Rectal smooth muscle tissue (tissue), 1 donor: ENCODE measurements around the gene ETS1.

Source experiments
- H3K27ac ChIP-seq: one replicate; pipeline ENCODE4 v1.7.0; 2013; ENCODE audit warnings: low read depth, low read length, inconsistent platforms
- H3K27me3 ChIP-seq: one replicate; pipeline ENCODE4 v1.7.0; 2013; ENCODE audit warnings: low read length; ENCODE audit not compliant: control insufficient read depth, insufficient read depth
- H3K36me3 ChIP-seq: one replicate; pipeline ENCODE4 v1.7.0; 2013; ENCODE audit warnings: low read length; ENCODE audit not compliant: control insufficient read depth, insufficient read depth
- H3K4me1 ChIP-seq: one replicate; pipeline ENCODE4 v1.7.0; 2013; ENCODE audit warnings: low read length; ENCODE audit not compliant: control insufficient read depth, insufficient read depth
- H3K4me3 ChIP-seq: one replicate; pipeline ENCODE4 v1.7.0; 2013; ENCODE audit warnings: low read length
- H3K9ac ChIP-seq: one replicate; pipeline ENCODE4 v1.7.0; 2013; ENCODE audit warnings: low read length

ETS1 gene

GRCh38 chr11:128480066-128480465 lies 107.3 kb downstream of the ETS1 start:
- no peaks in the 10 kb centered on the region for H3K27me3 ChIP-seq
- H3K27ac ChIP-seq = no peak overlapping the region
- peaks cover 3% of the 10 kb centered on the region for H3K36me3 ChIP-seq
- H3K9ac ChIP-seq = no peak overlapping the region
- H3K4me1 ChIP-seq = no peaks in the 10 kb centered on the region
- H3K4me3 ChIP-seq = no peak overlapping the region

- Histone ChIP-seq H3K36me3 (no peaks in the 10 kb centered on the region), H3K4me1 (no peaks in the 10 kb centered on the region), H3K9ac (no peak overlapping the region), H3K4me3 (no peak overlapping the region), H3K27ac (no peak overlapping the region), H3K27me3 (no peaks in the 10 kb centered on the region)
Observed at GRCh38 chr11:128479144-128479543, 108.2 kb downstream of the ETS1 start.

- H3K27ac ChIP-seq = no peak overlapping the region
- peaks cover 5% of the 10 kb centered on the region for H3K36me3 ChIP-seq
- no peaks in the 10 kb centered on the region for H3K27me3 ChIP-seq
- H3K4me3 ChIP-seq = no peak overlapping the region
- H3K9ac ChIP-seq = no peak overlapping the region
- no peaks in the 10 kb centered on the region for H3K4me1 ChIP-seq
Observed at GRCh38 chr11:128478305-128478704, 109.1 kb downstream of the ETS1 start.

- Histone ChIP-seq H3K4me3 (no peak overlapping the region), H3K27me3 (no peaks in the 10 kb centered on the region), H3K27ac (no peak overlapping the region), H3K36me3 (peaks cover 6% of the 10 kb centered on the region), H3K4me1 (no peaks in the 10 kb centered on the region), H3K9ac (no peak overlapping the region)
Observed at GRCh38 chr11:128477811-128478210, 109.5 kb downstream of the ETS1 start.

- Histone ChIP-seq H3K9ac (no peak overlapping the region), H3K27ac (no peak overlapping the region), H3K36me3 (peaks cover 6% of the 10 kb centered on the region), H3K27me3 (no peaks in the 10 kb centered on the region), H3K4me3 (no peak overlapping the region), H3K4me1 (no peaks in the 10 kb centered on the region)
Observed at GRCh38 chr11:128477278-128477677, 110.1 kb downstream of the ETS1 start.

- Histone ChIP-seq H3K4me3 (no peak overlapping the region), H3K4me1 (no peaks in the 10 kb centered on the region), H3K27me3 (no peaks in the 10 kb centered on the region), H3K9ac (no peak overlapping the region), H3K27ac (no peak overlapping the region), H3K36me3 (peaks cover 6% of the 10 kb centered on the region)
Observed at GRCh38 chr11:128476729-128477128, 110.6 kb downstream of the ETS1 start.

- no peaks in the 10 kb centered on the region for H3K4me1 ChIP-seq
- no peak overlapping the region for H3K27ac ChIP-seq
- H3K4me3 ChIP-seq = no peak overlapping the region
- H3K9ac ChIP-seq = no peak overlapping the region
- peaks cover 6% of the 10 kb centered on the region for H3K36me3 ChIP-seq
- H3K27me3 ChIP-seq = no peaks in the 10 kb centered on the region
Observed at GRCh38 chr11:128476049-128476448, 111.3 kb downstream of the ETS1 start.

GRCh38 chr11:128474036-128474874 lies 113.1 kb downstream of the ETS1 start:
- H3K4me3 ChIP-seq = no peak overlapping the region
- H3K27me3 ChIP-seq = no peaks in the 10 kb centered on the region
- H3K36me3 ChIP-seq = peaks cover 6% of the 10 kb centered on the region
- H3K9ac ChIP-seq = no peak overlapping the region
- no peak overlapping the region for H3K27ac ChIP-seq
- H3K4me1 ChIP-seq = no peaks in the 10 kb centered on the region

GRCh38 chr11:128473636-128474035 lies 113.7 kb downstream of the ETS1 start:
- peaks cover 6% of the 10 kb centered on the region for H3K36me3 ChIP-seq
- no peaks in the 10 kb centered on the region for H3K27me3 ChIP-seq
- H3K27ac ChIP-seq = no peak overlapping the region
- no peak overlapping the region for H3K9ac ChIP-seq
- no peak overlapping the region for H3K4me3 ChIP-seq
- H3K4me1 ChIP-seq = no peaks in the 10 kb centered on the region

GRCh38 chr11:128472128-128473089 lies 114.9 kb downstream of the ETS1 start:
- H3K9ac ChIP-seq = no peak overlapping the region
- no peaks in the 10 kb centered on the region for H3K4me1 ChIP-seq
- H3K27ac ChIP-seq = no peak overlapping the region
- H3K27me3 ChIP-seq = no peaks in the 10 kb centered on the region
- H3K36me3 ChIP-seq = peaks cover 6% of the 10 kb centered on the region
- H3K4me3 ChIP-seq = no peak overlapping the region

GRCh38 chr11:128471138-128471661 lies 116.2 kb downstream of the ETS1 start:
- no peak overlapping the region for H3K9ac ChIP-seq
- H3K4me1 ChIP-seq = peaks cover 5% of the 10 kb centered on the region
- no peaks in the 10 kb centered on the region for H3K27me3 ChIP-seq
- no peak overlapping the region for H3K4me3 ChIP-seq
- H3K36me3 ChIP-seq = peaks cover 6% of the 10 kb centered on the region
- no peak overlapping the region for H3K27ac ChIP-seq

GRCh38 chr11:128470081-128470480 lies 117.3 kb downstream of the ETS1 start:
- Histone ChIP-seq H3K27me3 (no peaks in the 10 kb centered on the region), H3K9ac (no peak overlapping the region), H3K36me3 (peaks cover 6% of the 10 kb centered on the region), H3K4me3 (no peak overlapping the region), H3K27ac (no peak overlapping the region), H3K4me1 (peaks cover 5% of the 10 kb centered on the region)
